KMS-11 (cell line): ENCODE measurements around the gene MED13L.

ENCODE experiments used
- H2AFZ ChIP-seq: fragments of 200-600 bp; sonication (generic); 2 replicates; pipeline ENCODE4 v1.6.1; 2016; ENCODE audit warnings: antibody characterized with exemption, mixed run types, low read depth
- H3K27ac ChIP-seq: fragments of 200-600 bp; sonication (generic); 2 replicates; pipeline ENCODE4 v1.6.1; 2016; ENCODE audit warnings: mild to moderate bottlenecking, mixed run types
- H3K27me3 ChIP-seq: fragments of 200-600 bp; sonication (generic); 2 replicates; pipeline ENCODE4 v1.6.1; 2017; ENCODE audit warnings: mild to moderate bottlenecking, low read depth, mixed run types, moderate library complexity; ENCODE audit not compliant: insufficient read depth
- H3K36me3 ChIP-seq: fragments of 200-600 bp; sonication (generic); 2 replicates; pipeline ENCODE4 v1.6.1; 2017; ENCODE audit warnings: mild to moderate bottlenecking, mixed run types; ENCODE audit not compliant: insufficient read depth
- H3K4me1 ChIP-seq: fragments of 200-600 bp; sonication (generic); 2 replicates; pipeline ENCODE4 v1.6.1; 2016; ENCODE audit warnings: mild to moderate bottlenecking, low read depth, mixed run types; ENCODE audit not compliant: poor library complexity, severe bottlenecking
- H3K4me2 ChIP-seq: fragments of 200-600 bp; sonication (generic); 2 replicates; pipeline ENCODE4 v1.7.0; 2016; ENCODE audit warnings: mild to moderate bottlenecking, mixed run types
- H3K4me3 ChIP-seq: fragments of 200-600 bp; sonication (generic); IDR thresholded peaks from 2 replicates; pipeline ENCODE4 v1.6.1; 2017; ENCODE audit warnings: low read depth, low read length, mixed read lengths; ENCODE audit not compliant: insufficient read depth
- H3K79me2 ChIP-seq: fragments of 200-600 bp; sonication (generic); 2 replicates; pipeline ENCODE4 v1.6.1; 2016; ENCODE audit warnings: low read depth, mixed run types; ENCODE audit not compliant: insufficient read depth
- H3K9ac ChIP-seq: fragments of 200-600 bp; sonication (generic); 2 replicates; pipeline ENCODE4 v1.6.1; 2016; ENCODE audit warnings: mild to moderate bottlenecking, mixed run types
- H4K20me1 ChIP-seq: fragments of 200-600 bp; sonication (generic); 2 replicates; pipeline ENCODE4 v1.6.1; 2016; ENCODE audit warnings: mild to moderate bottlenecking, mixed run types; ENCODE audit not compliant: insufficient read depth
- CTCF ChIP-seq: fragments of 200-600 bp; sonication (generic); conservative IDR thresholded peaks from 2 replicates; pipeline ENCODE4 v1.6.1; 2017; ENCODE audit warnings: low read depth, mild to moderate bottlenecking, antibody characterized with exemption, low read length, moderate library complexity, mixed read lengths

MED13L gene

DNA sequence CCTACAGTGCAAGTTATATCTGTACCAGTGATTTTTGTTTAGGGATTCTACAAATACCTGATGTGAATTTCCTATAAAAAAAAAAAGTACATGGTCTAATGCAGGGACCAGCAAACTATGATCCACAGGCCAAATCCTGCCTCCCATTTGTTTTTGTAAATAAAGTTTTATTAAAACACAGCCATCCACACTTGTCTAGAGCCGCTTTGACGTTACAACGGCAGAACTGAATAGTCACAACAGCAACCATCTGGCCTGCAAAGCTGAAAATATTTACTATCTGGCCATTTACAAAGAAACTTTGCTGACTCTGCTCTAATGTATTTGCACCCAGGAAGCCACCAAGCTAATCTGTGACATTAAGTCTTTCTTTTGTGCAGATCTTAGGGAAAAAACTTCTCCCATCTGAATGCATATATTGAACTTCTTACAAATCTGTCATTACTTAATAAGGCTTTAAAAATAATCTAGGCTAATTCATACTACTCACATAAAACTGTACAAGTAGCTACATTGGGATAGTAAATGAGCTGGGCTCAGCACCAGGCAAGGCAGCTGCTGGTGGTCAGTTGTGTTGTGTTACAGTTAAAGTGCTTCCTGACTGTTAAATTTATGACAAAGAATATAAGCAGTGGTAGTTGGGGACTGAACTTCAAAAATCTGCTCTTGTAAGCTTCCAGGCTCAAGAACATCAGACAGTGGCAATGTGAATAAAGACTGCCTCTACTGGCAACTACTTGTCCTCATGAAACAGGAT is 303.3 kb downstream of the MED13L start:
- Histone ChIP-seq H3K9ac (no peak overlapping the region), H3K4me3 (no peak overlapping the region), H3K79me2 (no peaks in the 10 kb centered on the region), H3K4me1 (no peaks in the 10 kb centered on the region), H4K20me1 (no peaks in the 10 kb centered on the region), H3K36me3 (no peaks in the 10 kb centered on the region), H3K4me2 (no peak overlapping the region), H3K27ac (no peak overlapping the region), H2AFZ (no peak overlapping the region), H3K27me3 (no peaks in the 10 kb centered on the region)
- no peak for TF ChIP-seq CTCF

GRCh38 chr12:115973066-115973465 is 304.4 kb downstream of the MED13L start:
- Histone ChIP-seq H3K4me1 (no peaks in the 10 kb centered on the region), H3K36me3 (no peaks in the 10 kb centered on the region), H3K79me2 (no peaks in the 10 kb centered on the region), H3K27me3 (no peaks in the 10 kb centered on the region), H3K27ac (no peak overlapping the region), H3K9ac (no peak overlapping the region), H4K20me1 (no peaks in the 10 kb centered on the region), H3K4me2 (no peak overlapping the region), H3K4me3 (no peak overlapping the region), H2AFZ (no peak overlapping the region)
- no peak for TF ChIP-seq CTCF

- Histone ChIP-seq H4K20me1 (no peaks in the 10 kb centered on the region), H3K9ac (no peak overlapping the region), H3K27ac (no peak overlapping the region), H3K27me3 (no peaks in the 10 kb centered on the region), H3K79me2 (no peaks in the 10 kb centered on the region), H3K4me1 (no peaks in the 10 kb centered on the region), H3K36me3 (no peaks in the 10 kb centered on the region), H2AFZ (no peak overlapping the region), H3K4me2 (no peak overlapping the region), H3K4me3 (no peak overlapping the region)
- TF ChIP-seq CTCF: no peak
Observed at GRCh38 chr12:115972241-115972640, 305.3 kb downstream of the MED13L start.

DNA sequence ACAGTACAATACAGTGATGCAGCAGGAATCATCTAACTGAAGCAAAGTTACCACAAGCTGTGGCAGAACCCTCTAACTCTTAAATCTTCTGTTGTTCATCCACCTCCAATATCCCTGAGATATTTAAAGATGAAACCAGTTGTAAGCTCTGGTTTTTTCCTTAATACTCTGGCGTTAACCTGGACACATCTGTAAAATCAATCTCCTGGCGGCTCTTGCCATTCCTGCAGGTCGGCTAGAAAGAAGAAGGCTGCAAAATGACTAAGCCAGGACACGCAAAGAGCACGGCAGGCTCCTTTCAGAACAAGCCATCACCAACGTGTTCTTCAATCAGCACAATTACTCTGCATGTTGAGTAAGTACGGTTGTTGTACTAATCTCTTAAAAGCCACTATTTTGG is 309.3 kb downstream of the MED13L start:
- Histone ChIP-seq H3K9ac (no peak overlapping the region), H3K27ac (no peak overlapping the region), H3K4me3 (no peak overlapping the region), H2AFZ (no peak overlapping the region), H3K27me3 (no peaks in the 10 kb centered on the region), H4K20me1 (no peaks in the 10 kb centered on the region), H3K79me2 (no peaks in the 10 kb centered on the region), H3K4me2 (no peak overlapping the region), H3K4me1 (no peaks in the 10 kb centered on the region), H3K36me3 (no peaks in the 10 kb centered on the region)
- no peak for TF ChIP-seq CTCF
